ENCODE measurements around the gene DMAC2.

The DMAC2 gene

GRCh38 chr19:41408256-41408655 is 31.5 kb downstream of the DMAC2 start:
- no peaks in the 10 kb centered on the region for H3K36me3 ChIP-seq (ENCODE audit: insufficient read depth, low read length)
- H3K9me3 ChIP-seq (ENCODE audit: control insufficient read depth, insufficient read depth, low read length): no peaks in the 10 kb centered on the region
- no peak overlapping the region for H3K9ac ChIP-seq (ENCODE audit: low read depth, low read length)
- H3K4me1 ChIP-seq (ENCODE audit: insufficient read depth, low read length): peaks cover 24% of the 10 kb centered on the region

- H3K9ac ChIP-seq (ENCODE audit: low read depth, low read length): no peak overlapping the region
- no peaks in the 10 kb centered on the region for H3K9me3 ChIP-seq (ENCODE audit: control insufficient read depth, insufficient read depth, low read length)
- H3K36me3 ChIP-seq (ENCODE audit: insufficient read depth, low read length): no peaks in the 10 kb centered on the region
- H3K4me1 ChIP-seq (ENCODE audit: insufficient read depth, low read length): peaks cover 24% of the 10 kb centered on the region
Observed at GRCh38 chr19:41407271-41407670, 32.4 kb downstream of the DMAC2 start.

GRCh38 chr19:41405776-41406175 is 33.9 kb downstream of the DMAC2 start:
- H3K36me3 ChIP-seq (ENCODE audit: insufficient read depth, low read length): no peaks in the 10 kb centered on the region
- H3K9me3 ChIP-seq (ENCODE audit: control insufficient read depth, insufficient read depth, low read length): no peaks in the 10 kb centered on the region
- peaks cover 24% of the 10 kb centered on the region for H3K4me1 ChIP-seq (ENCODE audit: insufficient read depth, low read length)
- no peak overlapping the region for H3K9ac ChIP-seq (ENCODE audit: low read depth, low read length)

GRCh38 chr19:41403181-41403970 is 36.3 kb downstream of the DMAC2 start:
- peaks cover 11% of the 10 kb centered on the region for H3K4me1 ChIP-seq (ENCODE audit: insufficient read depth, low read length)
- H3K36me3 ChIP-seq (ENCODE audit: insufficient read depth, low read length): no peaks in the 10 kb centered on the region
- no peaks in the 10 kb centered on the region for H3K9me3 ChIP-seq (ENCODE audit: control insufficient read depth, insufficient read depth, low read length)
- H3K9ac ChIP-seq (ENCODE audit: low read depth, low read length): no peak overlapping the region

GRCh38 chr19:41402010-41402409 is 37.7 kb downstream of the DMAC2 start:
- H3K36me3 ChIP-seq (ENCODE audit: insufficient read depth, low read length): no peaks in the 10 kb centered on the region
- no peak overlapping the region for H3K9ac ChIP-seq (ENCODE audit: low read depth, low read length)
- H3K4me1 ChIP-seq (ENCODE audit: insufficient read depth, low read length): peaks cover 3% of the 10 kb centered on the region
- no peaks in the 10 kb centered on the region for H3K9me3 ChIP-seq (ENCODE audit: control insufficient read depth, insufficient read depth, low read length)

GRCh38 chr19:41401483-41401882 is 38.2 kb downstream of the DMAC2 start:
- no peaks in the 10 kb centered on the region for H3K9me3 ChIP-seq (ENCODE audit: control insufficient read depth, insufficient read depth, low read length)
- no peaks in the 10 kb centered on the region; the same call in 1 of the 2 replicates for H3K4me1 ChIP-seq (ENCODE audit: insufficient read depth, low read length)
- H3K9ac ChIP-seq (ENCODE audit: low read depth, low read length): no peak overlapping the region
- no peaks in the 10 kb centered on the region for H3K36me3 ChIP-seq (ENCODE audit: insufficient read depth, low read length)

GRCh38 chr19:41399525-41399924 is 40.2 kb downstream of the DMAC2 start:
- H3K9ac ChIP-seq (ENCODE audit: low read depth, low read length): no peak overlapping the region

GRCh38 chr19:41399091-41399490 is 40.6 kb downstream of the DMAC2 start:
- no peak overlapping the region for H3K9ac ChIP-seq (ENCODE audit: low read depth, low read length)

More at GRCh38 chr19:41399525-41399924, 40.2 kb downstream of the DMAC2 start:
- no peaks in the 10 kb centered on the region for H3K9me3 ChIP-seq (ENCODE audit: control insufficient read depth, insufficient read depth, low read length)
- H3K4me1 ChIP-seq (ENCODE audit: insufficient read depth, low read length): no peaks in the 10 kb centered on the region; the same call in 1 of the 2 replicates
- no peaks in the 10 kb centered on the region for H3K36me3 ChIP-seq (ENCODE audit: insufficient read depth, low read length)

GRCh38 chr19:41398598-41398997 is 41.1 kb downstream of the DMAC2 start:
- no peaks in the 10 kb centered on the region for H3K9me3 ChIP-seq (ENCODE audit: control insufficient read depth, insufficient read depth, low read length)
- H3K36me3 ChIP-seq (ENCODE audit: insufficient read depth, low read length): no peaks in the 10 kb centered on the region
- H3K9ac ChIP-seq (ENCODE audit: low read depth, low read length): peak overlapping the region; percentile 98
- no peaks in the 10 kb centered on the region; the same call in 1 of the 2 replicates for H3K4me1 ChIP-seq (ENCODE audit: insufficient read depth, low read length)

More at GRCh38 chr19:41399091-41399490, 40.6 kb downstream of the DMAC2 start:
- H3K9me3 ChIP-seq (ENCODE audit: control insufficient read depth, insufficient read depth, low read length): no peaks in the 10 kb centered on the region
- no peaks in the 10 kb centered on the region for H3K36me3 ChIP-seq (ENCODE audit: insufficient read depth, low read length)
- no peaks in the 10 kb centered on the region; the same call in 1 of the 2 replicates for H3K4me1 ChIP-seq (ENCODE audit: insufficient read depth, low read length)

GRCh38 chr19:41398050-41398418 is 41.7 kb downstream of the DMAC2 start:
- Histone ChIP-seq H3K4me1 (ENCODE audit: insufficient read depth, low read length) (no peaks in the 10 kb centered on the region; the same call in 1 of the 2 replicates), H3K9me3 (ENCODE audit: control insufficient read depth, insufficient read depth, low read length) (no peaks in the 10 kb centered on the region), H3K36me3 (ENCODE audit: insufficient read depth, low read length) (no peaks in the 10 kb centered on the region), H3K9ac (ENCODE audit: low read depth, low read length) (peak overlapping the region; percentile 98)

GRCh38 chr19:41397086-41398049 is 42.3 kb downstream of the DMAC2 start, which contains the start of the genes BCKDHA and EXOSC5:
BCKDHA (plus strand) TSS chr19:41397818; CDS start chr19:41397828, 10 bp downstream.
EXOSC5 (minus strand) TSS chr19:41397359; CDS start chr19:41397328, 31 bp downstream.
- H3K9me3 ChIP-seq (ENCODE audit: control insufficient read depth, insufficient read depth, low read length): no peaks in the 10 kb centered on the region
- H3K36me3 ChIP-seq (ENCODE audit: insufficient read depth, low read length): no peaks in the 10 kb centered on the region
- H3K4me1 ChIP-seq (ENCODE audit: insufficient read depth, low read length): no peaks in the 10 kb centered on the region; the same call in 1 of the 2 replicates

GRCh38 chr19:41395355-41395754 is 44.4 kb downstream of the DMAC2 start:
- H3K9ac ChIP-seq (ENCODE audit: low read depth, low read length): no peak overlapping the region
- no peaks in the 10 kb centered on the region for H3K9me3 ChIP-seq (ENCODE audit: control insufficient read depth, insufficient read depth, low read length)
- no peaks in the 10 kb centered on the region; the same call in 1 of the 2 replicates for H3K36me3 ChIP-seq (ENCODE audit: insufficient read depth, low read length)
- no peaks in the 10 kb centered on the region; the same call in 1 of the 2 replicates for H3K4me1 ChIP-seq (ENCODE audit: insufficient read depth, low read length)

More at GRCh38 chr19:41397086-41398049, 42.3 kb downstream of the DMAC2 start, which contains the start of the genes BCKDHA and EXOSC5:
- peak within 1 kb of the TSS; percentile 98 for H3K9ac ChIP-seq (ENCODE audit: low read depth, low read length)

GRCh38 chr19:41392775-41393174 is 46.9 kb downstream of the DMAC2 start:
- Histone ChIP-seq H3K36me3 (ENCODE audit: insufficient read depth, low read length) (no peaks in the 10 kb centered on the region; the same call in 1 of the 2 replicates), H3K9ac (ENCODE audit: low read depth, low read length) (no peak overlapping the region), H3K4me1 (ENCODE audit: insufficient read depth, low read length) (no peaks in the 10 kb centered on the region), H3K9me3 (ENCODE audit: control insufficient read depth, insufficient read depth, low read length) (no peaks in the 10 kb centered on the region)

- no peaks in the 10 kb centered on the region for H3K4me1 ChIP-seq (ENCODE audit: insufficient read depth, low read length)
- H3K9me3 ChIP-seq (ENCODE audit: control insufficient read depth, insufficient read depth, low read length): no peaks in the 10 kb centered on the region
- no peak overlapping the region for H3K9ac ChIP-seq (ENCODE audit: low read depth, low read length)
- H3K36me3 ChIP-seq (ENCODE audit: insufficient read depth, low read length): no peaks in the 10 kb centered on the region; the same call in 1 of the 2 replicates
Observed at GRCh38 chr19:41391618-41392017, 48.1 kb downstream of the DMAC2 start.
